LoVo (cell line): ENCODE results near the gene PCLO.
"Not testable (repeated sequence)": the region's sequence is repeated elsewhere in the genome, so short reads cannot be mapped to it uniquely, and the experiment has no call there.

ENCODE experiments used
- DNase-seq: peaks from one replicate; pipeline ENCODE4 v3.0.0-alpha.2; 2016; ENCODE audit warnings: low spot score

The PCLO gene

GRCh38 chr7:83130623-83131545, 31.8 kb downstream of the PCLO start:
- DNase-seq = no peak

- DNase-seq = no peak
Observed at GRCh38 chr7:83130191-83130590, 32.5 kb downstream of the PCLO start.

- DNase-seq = no peak
Observed at GRCh38 chr7:83119494-83119893, 43.2 kb downstream of the PCLO start.

GRCh38 chr7:83119026-83119382, 43.7 kb downstream of the PCLO start:
- no peak for DNase-seq

- DNase-seq = no peak
Observed at GRCh38 chr7:83118347-83119025, 44.2 kb downstream of the PCLO start.

- no peak for DNase-seq
Observed at GRCh38 chr7:83117466-83117865, 45.2 kb downstream of the PCLO start.

GRCh38 chr7:83111391-83111790, 51.3 kb downstream of the PCLO start:
- no peak for DNase-seq

GRCh38 chr7:83109352-83109751, 53.3 kb downstream of the PCLO start:
- DNase-seq = no peak

- DNase-seq = no peak
Observed at GRCh38 chr7:83105948-83106347, 56.7 kb downstream of the PCLO start.

GRCh38 chr7:83105063-83105462, 57.6 kb downstream of the PCLO start:
- DNase-seq = no peak

GRCh38 chr7:83101530-83101929, 61.2 kb downstream of the PCLO start:
- no peak for DNase-seq

GRCh38 chr7:83096065-83096580, 66.6 kb downstream of the PCLO start:
- no peak for DNase-seq

- DNase-seq = no peak
Observed at GRCh38 chr7:83085299-83085698, 77.4 kb downstream of the PCLO start.

GRCh38 chr7:83079879-83080278, 82.8 kb downstream of the PCLO start:
- not testable (repeated sequence) for DNase-seq

- DNase-seq = no peak
Observed at GRCh38 chr7:83077328-83077727, 85.4 kb downstream of the PCLO start.

GRCh38 chr7:83072576-83073517, 89.8 kb downstream of the PCLO start:
- DNase-seq = no peak

- DNase-seq = no peak
Observed at GRCh38 chr7:83065714-83066113, 97.0 kb downstream of the PCLO start.

- DNase-seq = no peak
Observed at GRCh38 chr7:83060218-83060617, 102.5 kb downstream of the PCLO start.

- DNase-seq = no peak
Observed at GRCh38 chr7:83058667-83059066, 104.0 kb downstream of the PCLO start.

- no peak for DNase-seq
Observed at GRCh38 chr7:83055197-83055596, 107.5 kb downstream of the PCLO start.

- DNase-seq = no peak
Observed at GRCh38 chr7:83054472-83054871, 108.2 kb downstream of the PCLO start.

GRCh38 chr7:83053965-83054364, 108.7 kb downstream of the PCLO start:
- no peak for DNase-seq
